IPS-18a (cell line): ENCODE results near the gene CTSK.

ENCODE experiments used
- H3K27ac ChIP-seq: one replicate; pipeline ENCODE4 v1.5.1; 2013; ENCODE audit warnings: low read length
- H3K27me3 ChIP-seq: one replicate; pipeline ENCODE4 v1.6.1; 2013; ENCODE audit warnings: mild to moderate bottlenecking, low read length; ENCODE audit not compliant: control insufficient read depth, insufficient read depth
- H3K36me3 ChIP-seq: one replicate; pipeline ENCODE4 v1.6.1; 2013; ENCODE audit warnings: low read depth, low read length; ENCODE audit not compliant: control insufficient read depth
- H3K4me1 ChIP-seq: one replicate; pipeline ENCODE4 v1.6.1; 2013; ENCODE audit warnings: low read depth, low read length; ENCODE audit not compliant: control insufficient read depth
- H3K4me3 ChIP-seq: one replicate; pipeline ENCODE4 v1.5.1; 2013; ENCODE audit warnings: low read length
- H3K9ac ChIP-seq: one replicate; pipeline ENCODE4 v1.6.1; 2013; ENCODE audit warnings: mild to moderate bottlenecking, low read length, moderate library complexity
- H3K9me3 ChIP-seq: one replicate; pipeline ENCODE4 v1.6.1; 2013; ENCODE audit warnings: low read depth, low read length; ENCODE audit not compliant: control insufficient read depth

CTSK gene

DNA sequence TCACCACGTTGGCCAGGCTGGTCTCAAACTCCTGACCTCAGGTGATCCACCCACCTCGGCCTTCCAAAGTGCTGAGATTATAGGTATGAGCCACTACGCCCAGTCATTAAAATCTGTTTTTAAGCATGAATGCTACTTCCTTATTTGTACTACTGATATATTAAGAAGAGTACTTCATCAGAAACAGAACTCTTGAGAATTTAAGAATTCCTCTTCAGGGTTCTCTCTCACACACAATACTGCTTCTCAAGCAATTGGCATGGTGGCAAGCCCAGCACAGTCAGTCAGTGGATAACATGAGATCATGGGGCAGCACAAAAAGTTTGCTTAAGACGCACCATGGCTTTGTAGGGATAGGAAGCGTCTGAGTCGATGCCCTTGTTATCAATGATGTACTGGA is 56.6 kb downstream of the CTSK start:
- Histone ChIP-seq H3K9ac (no peak overlapping the region), H3K4me1 (no peaks in the 10 kb centered on the region), H3K36me3 (no peaks in the 10 kb centered on the region), H3K27ac (no peak overlapping the region), H3K4me3 (no peak overlapping the region), H3K27me3 (no peaks in the 10 kb centered on the region), H3K9me3 (no peaks in the 10 kb centered on the region)

DNA sequence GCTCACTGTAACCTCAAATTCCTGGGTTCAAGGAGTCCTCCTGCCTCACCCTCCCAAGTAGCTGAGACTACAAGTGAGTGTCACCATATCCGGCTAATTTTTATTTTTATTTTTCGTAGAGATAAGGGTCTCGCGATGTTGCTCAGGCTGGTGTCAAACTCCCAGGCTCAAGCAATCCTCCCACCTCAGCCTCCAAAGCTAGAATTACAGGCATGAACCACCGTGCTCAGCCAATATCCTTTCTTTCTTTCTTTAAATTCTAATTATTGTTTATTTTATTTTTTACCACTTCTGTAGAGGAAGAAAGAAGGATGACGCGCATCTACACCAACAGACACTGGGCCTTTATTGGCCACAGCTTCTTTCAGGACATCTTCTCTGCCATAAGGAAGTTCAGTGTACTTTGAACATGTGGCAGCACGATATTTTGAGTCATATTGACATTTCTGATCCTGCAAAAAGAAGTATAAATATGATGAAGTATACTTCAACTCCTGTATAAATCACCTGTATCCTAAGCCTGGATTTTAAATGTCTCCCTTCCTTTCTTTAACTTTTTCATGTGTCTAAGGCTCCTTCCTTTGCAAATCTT is 58.2 kb downstream of the CTSK start:
- Histone ChIP-seq H3K27me3 (no peaks in the 10 kb centered on the region), H3K4me1 (no peaks in the 10 kb centered on the region), H3K27ac (no peak overlapping the region), H3K36me3 (no peaks in the 10 kb centered on the region), H3K9ac (no peak overlapping the region), H3K4me3 (no peak overlapping the region), H3K9me3 (no peaks in the 10 kb centered on the region)

GRCh38 chr1:150748878-150749719 is 59.0 kb downstream of the CTSK start:
- H3K9me3 ChIP-seq = no peaks in the 10 kb centered on the region
- H3K9ac ChIP-seq = no peak overlapping the region
- H3K27ac ChIP-seq = no peak overlapping the region
- no peaks in the 10 kb centered on the region for H3K4me1 ChIP-seq
- no peaks in the 10 kb centered on the region for H3K27me3 ChIP-seq
- no peaks in the 10 kb centered on the region for H3K36me3 ChIP-seq
- no peak overlapping the region for H3K4me3 ChIP-seq
